Endothelial cell of umbilical vein (primary cell): ENCODE measurements around the gene RIPK3. TPM values are rescaled to one million over a fixed set of nuclear protein-coding genes. Genes with fewer than 3 reads are reported as not detected.

Experiments
- BruUV-seq: library from RNA; stranded (reverse); fragments of 400-500 nt; replicated peaks from 2 replicates; lab custom pipeline; 2021; lab: Mats Ljungman, UMichigan
- CTCF ChIA-PET: fragments of 300-600, 350-600 bp; sonication (Branson Sonifier 250); formaldehyde crosslinking; loops from one replicate; lab custom pipeline; 2021; ENCODE audit warnings: antibody characterized with exemption, inconsistent platforms; lab: Charles Lee
- POLR2A ChIA-PET: fragments of 300-600, 350-600 bp; sonication (Branson Sonifier 250); formaldehyde crosslinking; loops from one replicate; lab custom pipeline; 2021; ENCODE audit warnings: antibody characterized with exemption, inconsistent platforms; lab: Charles Lee
- DNase-seq: peaks from one replicate; pipeline ENCODE4 v3.0.0-alpha.2; 2011; ENCODE audit warnings: low read depth, low spot score
- FAIRE-seq: peaks from 2 replicates; lab custom pipeline; 2011; peaks lifted over from hg19 to GRCh38; lab: Jason Lieb, UNC
- H2AFZ ChIP-seq: 2 replicates; pipeline ENCODE4 v1.6.0; 2012; ENCODE audit warnings: low read depth, low read length, control low read depth, inconsistent platforms
- H3K27ac ChIP-seq: 2 replicates; pipeline ENCODE4 v1.5.1; 2011; ENCODE audit warnings: low read depth, mild to moderate bottlenecking, control low read depth, low read length, moderate library complexity; ENCODE audit not compliant: insufficient read depth
- H3K27me3 ChIP-seq, 2 experiments: 2 replicates each; pipeline versions ENCODE4 v1.6.0 to v1.6.1; 2011; ENCODE audit warnings: low read length in 2 of 2, mixed read lengths in 1 of 2; ENCODE audit not compliant: control insufficient read depth in 2 of 2, insufficient read depth in 2 of 2
- H3K36me3 ChIP-seq, 2 experiments: 2 replicates in 1 of 2; 3 replicates in 1 of 2; pipeline ENCODE4 v1.5.1; 2011; ENCODE audit warnings: low read length in 2 of 2, mild to moderate bottlenecking in 1 of 2, moderate library complexity in 1 of 2; ENCODE audit not compliant: control insufficient read depth in 2 of 2, insufficient read depth in 2 of 2; ENCODE audit errors: extremely low read depth in 1 of 2
- H3K4me1 ChIP-seq: 3 replicates; pipeline ENCODE4 v1.5.1; 2011; ENCODE audit warnings: mild to moderate bottlenecking, low read length; ENCODE audit not compliant: control insufficient read depth, insufficient read depth; ENCODE audit errors: extremely low read depth
- H3K4me2 ChIP-seq: 2 replicates; pipeline ENCODE4 v1.6.1; 2011; ENCODE audit warnings: low read length, control low read depth, mixed read lengths; ENCODE audit not compliant: insufficient read depth
- H3K4me3 ChIP-seq, 3 experiments: fragments of 200-600 bp in 1 of 3; sonication (generic), shearing (Covaris generic) in 1 of 3; replicated peaks in 1 of 3; 2 replicates each; pipeline ENCODE4 v1.5.1; 2011 to 2016; ENCODE audit warnings: control low read depth in 3 of 3, low read length in 3 of 3, mild to moderate bottlenecking in 2 of 3, inconsistent platforms in 1 of 3, low read depth in 1 of 3, moderate library complexity in 1 of 3; ENCODE audit not compliant: insufficient read depth in 1 of 3
- H3K79me2 ChIP-seq: 2 replicates; pipeline ENCODE4 v1.6.0; 2012; ENCODE audit warnings: low read length, inconsistent platforms; ENCODE audit not compliant: control insufficient read depth, insufficient read depth
- H3K9ac ChIP-seq: replicated peaks from 2 replicates; pipeline ENCODE3; 2011; ENCODE audit warnings: low read length, control low read depth; ENCODE audit not compliant: insufficient read depth; ENCODE audit errors: extremely low read depth
- H3K9me1 ChIP-seq: replicated peaks from 3 replicates; pipeline ENCODE4 v1.6.0; 2011; ENCODE audit warnings: mild to moderate bottlenecking, low read length; ENCODE audit not compliant: control insufficient read depth, insufficient read depth; ENCODE audit errors: extremely low read depth
- H3K9me3 ChIP-seq: replicated peaks from 2 replicates; pipeline ENCODE4 v1.5.1; 2012; ENCODE audit warnings: low read length, inconsistent platforms; ENCODE audit not compliant: control insufficient read depth, insufficient read depth
- H4K20me1 ChIP-seq: replicated peaks from 2 replicates; pipeline ENCODE3; 2011; ENCODE audit warnings: mild to moderate bottlenecking, low read length; ENCODE audit not compliant: control insufficient read depth, insufficient read depth; ENCODE audit errors: extremely low read depth
- EZH2 ChIP-seq: IDR thresholded peaks from 2 replicates; pipeline ENCODE4 v1.6.1; 2012; ENCODE audit warnings: borderline replicate concordance, low read depth, mild to moderate bottlenecking, moderate library complexity, low read length, inconsistent platforms; ENCODE audit not compliant: severe bottlenecking
- FOS ChIP-seq: IDR thresholded peaks from 2 replicates; pipeline ENCODE4 v1.6.1; 2011; ENCODE audit warnings: mild to moderate bottlenecking, low read length, moderate library complexity, borderline replicate concordance; ENCODE audit not compliant: insufficient read depth
- POLR2A ChIP-seq: IDR thresholded peaks from 2 replicates; pipeline ENCODE4 v1.6.1; 2012; ENCODE audit warnings: low read depth, mild to moderate bottlenecking, control low read depth, low read length
- POLR2AphosphoS5 ChIP-seq: IDR thresholded peaks from 2 replicates; pipeline ENCODE4 v1.6.1; 2012; ENCODE audit warnings: low read depth, mild to moderate bottlenecking, control low read depth, low read length, moderate library complexity; ENCODE audit not compliant: insufficient read depth
- dilution Hi-C: fragments of 300-500 bp; cut with MboI; formaldehyde crosslinking; loops from one replicate; pipeline ENCODE4 v1.15.0; 2019; ENCODE audit warnings: low sequenced_read_pairs; ENCODE audit not compliant: extremely low pct_ligation_motif_present
- intact Hi-C: fragments of 100-400 bp; cut with micrococcal nuclease; formaldehyde crosslinking; loops from one replicate; pipeline ENCODE4 v1.10.0; 2022
- polyA plus RNA-seq, 4 experiments: library from polyadenylated mRNA; depleted of rRNA in 3 of 4; stranded (reverse) in 3 of 4; unstranded in 1 of 4; fragments of >200 nt; gene quantifications; 2 replicates each; pipeline versions ENCODE4 v1.2.1 to v1.2.3, GENCODE V29; 2011 to 2012; ENCODE audit warnings: missing spikeins in 1 of 4
- total RNA-seq: library from RNA; stranded (reverse); gene quantifications from 2 replicates; pipeline ENCODE4 v1.2.3, GENCODE V29; 2021

Gene RIPK3
- total and polyA plus RNA-seq, 2 donors (not counting 3 experiments of a cell fraction or from before 2014, with no cell fraction given): 3.1 to 5.1 TPM

DNA sequence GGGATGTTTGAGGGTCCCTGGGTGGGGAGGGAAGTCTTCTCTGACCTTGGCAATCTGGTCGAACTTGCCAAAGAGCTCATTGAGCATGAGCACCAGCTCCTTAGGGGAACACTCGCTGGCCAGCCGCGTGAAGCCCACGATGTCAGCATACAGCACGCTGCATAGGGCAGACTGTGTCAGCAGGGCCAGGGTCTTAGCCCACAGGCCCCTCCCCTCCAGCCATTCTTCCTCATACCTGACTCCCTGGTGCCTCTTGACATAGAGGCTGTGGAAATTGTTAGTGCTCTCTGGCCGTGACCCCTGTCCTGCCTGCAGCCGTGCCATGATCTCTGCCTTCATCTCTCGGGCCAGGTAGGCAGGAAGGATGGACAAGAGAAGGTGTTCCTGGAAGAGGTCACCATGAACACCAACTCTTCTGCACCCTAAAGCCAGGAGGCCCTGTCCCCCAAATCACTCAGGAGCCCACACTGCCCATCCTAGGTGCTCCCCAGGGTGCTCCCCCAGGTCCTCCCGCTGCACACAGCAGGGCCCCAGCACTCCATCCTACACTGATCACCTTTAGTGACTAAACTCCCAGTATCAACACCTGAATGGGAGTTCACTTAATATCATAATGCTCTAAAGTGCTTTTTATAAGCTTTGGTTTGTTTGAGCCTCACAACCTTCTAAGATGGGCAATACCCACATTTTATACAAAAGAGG, 8.7 kb downstream of the RIPK3 start:
- no peak for DNase-seq
- Histone ChIP-seq H3K9me1 (no peaks in the 10 kb centered on the region), H3K4me3 (no peak overlapping the region), H3K9me3 (no peaks in the 10 kb centered on the region), H3K27me3 (no peaks in the 10 kb centered on the region), H3K27ac (no peak overlapping the region), H4K20me1 (no peaks in the 10 kb centered on the region), H3K79me2 (no peaks in the 10 kb centered on the region), H3K36me3 (peaks cover 0 to 8% of the 10 kb centered on the region in 2 experiments), H3K4me1 (peaks cover 29% of the 10 kb centered on the region), H3K4me2 (no peak overlapping the region), H2AFZ (no peak overlapping the region), H3K9ac (no peak overlapping the region)
- no peak for FAIRE-seq
- BruUV-seq: no TSS peak
- ChIA-PET CTCF (interaction anchor here (0.6 to 20.1 kb wide), 9 partner anchors 13 to 216 kb away, joined by 3 to 811 read pairs (median 7); partner anchors contain the start of genes CBLN3, CIDEB, DCAF11 and KHNYN), POLR2A (no interaction called here)
- TF ChIP-seq POLR2A: peak; percentile 47
- TF ChIP-seq FOS: no peak
- intact Hi-C loops (no loop called here), dilution Hi-C loops (no loop called here)

DNA sequence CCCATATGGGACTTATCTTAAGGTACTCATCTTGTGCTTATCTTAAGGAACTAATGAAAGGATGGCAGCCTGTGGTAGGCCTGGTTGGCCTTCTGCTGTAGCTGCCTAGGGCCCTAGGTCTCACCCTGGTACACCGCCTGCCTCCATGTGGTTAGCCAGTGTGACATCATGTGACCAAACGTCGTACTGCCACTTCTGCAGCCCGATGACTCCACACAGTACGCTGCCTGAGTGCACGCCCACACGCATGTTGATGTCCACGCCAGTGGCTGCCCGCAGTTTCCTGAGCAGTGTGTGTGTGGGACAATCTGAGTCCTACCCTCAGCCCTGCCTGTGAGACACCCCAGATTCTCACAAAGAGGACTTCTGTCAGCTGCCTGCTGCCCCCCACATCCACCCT, 10.1 kb downstream of the RIPK3 start:
- dilution Hi-C loops: no loop called here
- H3K79me2 ChIP-seq: no peaks in the 10 kb centered on the region
- no peaks in the 10 kb centered on the region for H3K9me3 ChIP-seq
- no peaks in the 10 kb centered on the region for H4K20me1 ChIP-seq
- H3K9ac ChIP-seq: no peak overlapping the region
- peak; percentile 40 for TF ChIP-seq POLR2A
- peak; percentile 28 for TF ChIP-seq POLR2AphosphoS5
- no peak for TF ChIP-seq EZH2
- no peak overlapping the region for H3K4me3 ChIP-seq
- FAIRE-seq: no peak
- H3K27me3 ChIP-seq: no peaks in the 10 kb centered on the region
- no TSS peak for BruUV-seq
- no peak overlapping the region for H3K27ac ChIP-seq
- DNase-seq: no peak
- no peaks in the 10 kb centered on the region for H3K9me1 ChIP-seq
- ChIA-PET CTCF (interaction anchor here (1.0 to 20.1 kb wide), 3 partner anchors 33 to 104 kb away, joined by 3 to 811 read pairs (median 3); partner anchors contain the start of genes CBLN3 and KHNYN), POLR2A (no interaction called here)
- H2AFZ ChIP-seq: no peak overlapping the region
- no peak overlapping the region for H3K4me2 ChIP-seq
- peaks cover 17% of the 10 kb centered on the region for H3K4me1 ChIP-seq
- peaks cover 0 to 13% of the 10 kb centered on the region in 2 experiments for H3K36me3 ChIP-seq
- intact Hi-C loops: no loop called here
